COR-L47 (cell line): ENCODE results near the gene NXPH3.
A peak's percentile ranks its signal among the peaks of the same experiment; 100 is the strongest.
"Not testable (repeated sequence)": the region's sequence is repeated elsewhere in the genome, so short reads cannot be mapped to it uniquely, and the experiment has no call there.

Experiments used
- DNase-seq: peaks from one replicate; lab custom pipeline; 2025; lab: John Stamatoyannopoulos, UW

NXPH3 gene

GRCh38 chr17:49554694-49555494, 20.8 kb upstream of the NXPH3 start:
- no peak for DNase-seq

- DNase-seq = no peak
Measured at GRCh38 chr17:49555495-49556222, 20.0 kb upstream of the NXPH3 start.

- peak; percentile 72 for DNase-seq
Measured at GRCh38 chr17:49556223-49556943, 19.3 kb upstream of the NXPH3 start.

- DNase-seq = peak; percentile 72
Measured at GRCh38 chr17:49557312-49558024, 18.2 kb upstream of the NXPH3 start.

GRCh38 chr17:49564638-49565037, 11.0 kb upstream of the NXPH3 start:
- no peak for DNase-seq

GRCh38 chr17:49565948-49566491, 9.7 kb upstream of the NXPH3 start:
- DNase-seq = peak; percentile 16

- no peak for DNase-seq
Measured at GRCh38 chr17:49566668-49567071, 9.0 kb upstream of the NXPH3 start.

- DNase-seq = no peak
Measured at GRCh38 chr17:49567104-49567521, 8.6 kb upstream of the NXPH3 start.

GRCh38 chr17:49567871-49568694, 7.6 kb upstream of the NXPH3 start:
- DNase-seq = peak; percentile 77

- DNase-seq = not testable (repeated sequence)
Measured at GRCh38 chr17:49568695-49569047, 7.0 kb upstream of the NXPH3 start.

GRCh38 chr17:49570540-49571242, 5.0 kb upstream of the NXPH3 start:
- DNase-seq = no peak

- no peak for DNase-seq
Measured at GRCh38 chr17:49571283-49571682, 4.4 kb upstream of the NXPH3 start.

- DNase-seq = no peak
Measured at GRCh38 chr17:49571764-49572163, 3.9 kb upstream of the NXPH3 start.

GRCh38 chr17:49572226-49572625, 3.4 kb upstream of the NXPH3 start:
- DNase-seq = no peak

- DNase-seq = no peak
Measured at GRCh38 chr17:49572806-49573420, 2.8 kb upstream of the NXPH3 start.

GRCh38 chr17:49573510-49574322, 2.0 kb upstream of the NXPH3 start:
- DNase-seq = no peak

- no peak for DNase-seq
Measured at GRCh38 chr17:49574323-49574781, 1.3 kb upstream of the NXPH3 start.

- no peak for DNase-seq
Measured at GRCh38 chr17:49574945-49575678, 559 bp upstream of the NXPH3 start.
